Stimulated activated CD8-positive, alpha-beta memory T cell treated with anti-CD3 and anti-CD28 coated beads, Interleukin-12 subunit alpha, Interleukin-12 subunit beta, amount 100 ng/mL, for 4 hours (primary cell): ENCODE data around the gene SRSF5.
"Not testable (repeated sequence)": the region's sequence is repeated elsewhere in the genome, so short reads cannot be mapped to it uniquely, and the experiment has no call there.

ENCODE experiments used
- DNase-seq: peaks from one replicate; pipeline ENCODE4 v3.0.0-alpha.2; 2020; ENCODE audit warnings: low read depth

SRSF5 gene

GRCh38 chr14:69808919-69809808 lies 42.2 kb downstream of the SRSF5 start:
- DNase-seq: no peak

- no peak for DNase-seq
These were observed 44.4 kb downstream of the SRSF5 start for GRCh38 chr14:69811227-69811867.

GRCh38 chr14:69811868-69812252 lies 44.9 kb downstream of the SRSF5 start:
- no peak for DNase-seq

- DNase-seq: no peak
These were observed 45.8 kb downstream of the SRSF5 start for GRCh38 chr14:69812711-69813110.

- DNase-seq: not testable (repeated sequence)
These were observed 46.4 kb downstream of the SRSF5 start for GRCh38 chr14:69813346-69813745.

- DNase-seq: no peak
These were observed 47.5 kb downstream of the SRSF5 start for GRCh38 chr14:69814397-69814796.

GRCh38 chr14:69815556-69815955 lies 48.6 kb downstream of the SRSF5 start:
- DNase-seq: no peak

GRCh38 chr14:69816216-69816615 lies 49.3 kb downstream of the SRSF5 start:
- DNase-seq: no peak

GRCh38 chr14:69818758-69819191 lies 51.8 kb downstream of the SRSF5 start:
- no peak for DNase-seq

- no peak for DNase-seq
These were observed 52.7 kb downstream of the SRSF5 start for GRCh38 chr14:69819607-69820006.

- no peak for DNase-seq
These were observed 54.0 kb downstream of the SRSF5 start for GRCh38 chr14:69820991-69821390.
